Rectal smooth muscle tissue (tissue), 1 donor: ENCODE measurements around the gene TENM4.
A peak's percentile ranks its signal among the peaks of the same experiment; 100 is the strongest.

ENCODE experiments used
- H3K27ac ChIP-seq: one replicate; pipeline ENCODE4 v1.7.0; 2013; ENCODE audit warnings: low read depth, low read length, inconsistent platforms
- H3K27me3 ChIP-seq: one replicate; pipeline ENCODE4 v1.7.0; 2013; ENCODE audit warnings: low read length; ENCODE audit not compliant: control insufficient read depth, insufficient read depth
- H3K36me3 ChIP-seq: one replicate; pipeline ENCODE4 v1.7.0; 2013; ENCODE audit warnings: low read length; ENCODE audit not compliant: control insufficient read depth, insufficient read depth
- H3K4me1 ChIP-seq: one replicate; pipeline ENCODE4 v1.7.0; 2013; ENCODE audit warnings: low read length; ENCODE audit not compliant: control insufficient read depth, insufficient read depth
- H3K4me3 ChIP-seq: one replicate; pipeline ENCODE4 v1.7.0; 2013; ENCODE audit warnings: low read length
- H3K9ac ChIP-seq: one replicate; pipeline ENCODE4 v1.7.0; 2013; ENCODE audit warnings: low read length

Gene TENM4

GRCh38 chr11:79078999-79079398, 361.8 kb downstream of the TENM4 start:
- H3K4me3 ChIP-seq, result no peak overlapping the region
- H3K9ac ChIP-seq, result no peak overlapping the region
- no peaks in the 10 kb centered on the region for H3K36me3 ChIP-seq
- no peak overlapping the region for H3K27ac ChIP-seq
- no peaks in the 10 kb centered on the region for H3K27me3 ChIP-seq
- H3K4me1 ChIP-seq, result peaks cover 17% of the 10 kb centered on the region

GRCh38 chr11:79078456-79078855, 362.4 kb downstream of the TENM4 start:
- Histone ChIP-seq H3K9ac (no peak overlapping the region), H3K4me3 (no peak overlapping the region), H3K27me3 (no peaks in the 10 kb centered on the region), H3K36me3 (no peaks in the 10 kb centered on the region), H3K27ac (peak overlapping the region; percentile 27), H3K4me1 (peaks cover 17% of the 10 kb centered on the region)

- no peak overlapping the region for H3K9ac ChIP-seq
- H3K36me3 ChIP-seq, result no peaks in the 10 kb centered on the region
- H3K4me3 ChIP-seq, result no peak overlapping the region
- peaks cover 17% of the 10 kb centered on the region for H3K4me1 ChIP-seq
- H3K27me3 ChIP-seq, result no peaks in the 10 kb centered on the region
- peak overlapping the region; percentile 27 for H3K27ac ChIP-seq
These were observed 363.0 kb downstream of the TENM4 start for GRCh38 chr11:79077702-79078330.

DNA sequence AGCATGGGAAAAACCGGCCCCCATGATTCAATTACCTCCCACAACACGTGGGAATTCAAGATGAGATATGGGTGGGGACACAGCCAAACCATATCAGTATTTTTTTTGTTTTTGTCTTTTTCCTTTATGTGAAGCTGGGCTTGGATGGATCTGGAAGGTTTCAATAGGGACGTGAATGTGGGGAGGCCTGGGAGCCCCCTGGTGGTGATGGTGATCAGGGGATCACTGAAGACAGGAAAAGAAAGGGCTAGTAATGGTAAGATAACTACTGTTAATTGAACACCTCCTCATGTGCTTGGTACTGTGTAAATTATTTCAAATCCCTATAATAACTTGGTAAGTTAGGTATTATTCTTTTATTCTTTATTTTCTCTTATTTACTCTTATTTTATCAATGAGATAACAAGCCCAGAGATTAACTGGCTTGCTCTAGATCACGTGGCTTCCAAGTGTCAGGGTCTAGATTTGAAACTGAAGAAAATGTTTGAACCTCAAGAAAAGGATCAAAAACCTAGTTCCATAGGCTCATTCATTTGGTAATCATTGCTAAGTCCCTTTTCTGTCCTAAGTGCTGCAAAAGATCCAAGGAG, 364.2 kb downstream of the TENM4 start:
- Histone ChIP-seq H3K27me3 (no peaks in the 10 kb centered on the region), H3K4me3 (no peak overlapping the region), H3K27ac (no peak overlapping the region), H3K4me1 (peaks cover 17% of the 10 kb centered on the region), H3K36me3 (no peaks in the 10 kb centered on the region), H3K9ac (no peak overlapping the region)

GRCh38 chr11:79074547-79074946, 366.3 kb downstream of the TENM4 start:
- Histone ChIP-seq H3K27ac (no peak overlapping the region), H3K36me3 (no peaks in the 10 kb centered on the region), H3K4me3 (no peak overlapping the region)

GRCh38 chr11:79071190-79071589, 369.6 kb downstream of the TENM4 start:
- Histone ChIP-seq H3K27me3 (no peaks in the 10 kb centered on the region), H3K4me1 (no peaks in the 10 kb centered on the region), H3K36me3 (no peaks in the 10 kb centered on the region), H3K27ac (no peak overlapping the region), H3K9ac (no peak overlapping the region), H3K4me3 (no peak overlapping the region)

More at GRCh38 chr11:79074547-79074946, 366.3 kb downstream of the TENM4 start:
- Histone ChIP-seq H3K9ac (no peak overlapping the region), H3K27me3 (no peaks in the 10 kb centered on the region), H3K4me1 (peaks cover 17% of the 10 kb centered on the region)

GRCh38 chr11:79070518-79070917, 370.3 kb downstream of the TENM4 start:
- Histone ChIP-seq H3K9ac (no peak overlapping the region), H3K4me1 (no peaks in the 10 kb centered on the region), H3K4me3 (no peak overlapping the region), H3K36me3 (no peaks in the 10 kb centered on the region), H3K27me3 (no peaks in the 10 kb centered on the region), H3K27ac (no peak overlapping the region)

DNA sequence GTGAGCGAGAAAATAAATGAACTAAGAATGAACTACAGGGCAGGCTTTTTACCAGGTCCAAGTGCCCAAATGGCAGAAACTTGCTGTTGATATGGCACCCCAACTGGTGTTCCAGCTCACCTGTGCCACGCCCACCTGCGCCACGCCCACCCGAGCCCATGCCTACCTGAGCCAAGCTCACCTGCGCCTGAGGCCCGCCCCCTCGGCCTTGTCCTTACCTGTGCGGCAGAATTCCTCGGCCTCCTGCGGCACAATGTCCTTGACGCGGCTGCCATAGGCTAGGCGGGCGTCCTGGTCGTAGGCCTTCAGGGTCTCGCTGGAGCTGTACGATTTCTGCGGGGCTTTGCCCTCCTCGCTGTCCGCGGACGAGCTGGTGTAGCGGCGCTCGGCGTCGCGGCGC, 371.3 kb downstream of the TENM4 start:
- Histone ChIP-seq H3K9ac (no peak overlapping the region), H3K36me3 (no peaks in the 10 kb centered on the region), H3K27ac (no peak overlapping the region)

DNA sequence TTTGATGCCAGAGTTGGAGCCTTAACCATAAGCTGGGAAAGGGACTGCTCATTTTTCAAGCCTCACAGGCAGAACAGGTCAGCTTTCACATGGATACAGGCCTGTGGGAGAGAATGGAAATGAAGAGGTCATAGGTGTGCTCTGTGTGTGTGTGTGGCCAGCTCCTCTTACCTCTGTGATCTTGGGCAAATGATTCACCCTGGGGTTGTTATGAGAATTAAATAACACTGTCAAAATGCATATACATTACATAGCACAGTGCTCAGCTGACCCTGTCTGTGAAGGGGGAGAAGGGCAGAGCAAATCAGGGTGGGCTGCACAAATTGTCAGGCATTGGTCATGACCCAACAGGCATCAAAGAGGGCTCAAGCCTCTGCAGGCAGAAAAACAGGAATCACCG, 372.5 kb downstream of the TENM4 start:
- Histone ChIP-seq H3K9ac (no peak overlapping the region), H3K36me3 (no peaks in the 10 kb centered on the region), H3K4me3 (no peak overlapping the region), H3K4me1 (no peaks in the 10 kb centered on the region), H3K27ac (no peak overlapping the region), H3K27me3 (no peaks in the 10 kb centered on the region)

More for the DNA sequence above, 371.3 kb downstream of the TENM4 start:
- Histone ChIP-seq H3K4me3 (no peak overlapping the region), H3K27me3 (no peaks in the 10 kb centered on the region), H3K4me1 (no peaks in the 10 kb centered on the region)

DNA sequence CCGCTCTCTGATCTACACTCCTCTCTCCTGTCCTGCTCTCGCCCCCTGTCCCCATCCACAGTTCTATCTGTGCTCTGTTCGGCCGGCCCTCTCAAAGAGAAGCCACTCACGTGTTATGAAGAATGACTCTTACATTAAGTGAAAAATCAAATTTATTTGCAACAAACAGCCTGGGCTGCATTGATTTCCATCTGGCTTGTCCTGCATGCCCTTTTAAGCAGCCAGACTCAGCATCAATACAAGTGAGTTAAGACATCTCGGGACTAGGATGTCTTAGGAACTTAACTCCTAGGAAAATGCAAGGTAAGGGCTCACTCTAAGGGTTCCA, 373.5 kb downstream of the TENM4 start:
- Histone ChIP-seq H3K27me3 (no peaks in the 10 kb centered on the region), H3K27ac (no peak overlapping the region), H3K4me1 (no peaks in the 10 kb centered on the region), H3K36me3 (no peaks in the 10 kb centered on the region), H3K9ac (no peak overlapping the region), H3K4me3 (no peak overlapping the region)

- H3K36me3 ChIP-seq, result no peaks in the 10 kb centered on the region
- H3K27me3 ChIP-seq, result no peaks in the 10 kb centered on the region
- no peak overlapping the region for H3K27ac ChIP-seq
- no peak overlapping the region for H3K4me3 ChIP-seq
- H3K4me1 ChIP-seq, result no peaks in the 10 kb centered on the region
- H3K9ac ChIP-seq, result no peak overlapping the region
These were observed 374.1 kb downstream of the TENM4 start for GRCh38 chr11:79066456-79067351.

GRCh38 chr11:79062814-79063762, 377.7 kb downstream of the TENM4 start:
- Histone ChIP-seq H3K27ac (no peak overlapping the region), H3K27me3 (no peaks in the 10 kb centered on the region), H3K36me3 (no peaks in the 10 kb centered on the region)

More at GRCh38 chr11:79062814-79063762, 377.7 kb downstream of the TENM4 start:
- Histone ChIP-seq H3K4me1 (no peaks in the 10 kb centered on the region), H3K9ac (no peak overlapping the region), H3K4me3 (no peak overlapping the region)
